GM12878 (cell line): Measurements from ENCODE around the gene USO1. TPM values are rescaled to one million over a fixed set of nuclear protein-coding genes. Genes with fewer than 3 reads are reported as not detected.
A peak's percentile ranks its signal among the peaks of the same experiment; 100 is the strongest.

Experiments used
- BCL3 ChIP-seq: IDR thresholded peaks from 2 replicates; pipeline ENCODE4 v1.6.1; 2011; ENCODE audit warnings: borderline replicate concordance, low read depth, mild to moderate bottlenecking, moderate library complexity, low read length; ENCODE audit not compliant: insufficient read depth, poor library complexity, severe bottlenecking
- BHLHE40 ChIP-seq, 2 experiments: fragments of 450-650 bp in 1 of 2; IDR thresholded peaks; 2 replicates each; pipeline ENCODE4 v1.6.1; 2011 to 2017; ENCODE audit warnings: low read depth in 2 of 2, borderline replicate concordance in 1 of 2, improper control_type of control experiment in 1 of 2, low read length in 1 of 2, mild to moderate bottlenecking in 1 of 2
- CREB1 ChIP-seq: IDR thresholded peaks from 2 replicates; pipeline ENCODE4 v1.6.1; 2012; ENCODE audit warnings: low read depth, mild to moderate bottlenecking, inconsistent platforms
- E2F8 ChIP-seq: fragments of 450-650 bp; IDR thresholded peaks from 2 replicates; pipeline ENCODE4 v1.6.1; 2018; ENCODE audit warnings: mild to moderate bottlenecking, low read depth, moderate library complexity; ENCODE audit not compliant: partially characterized antibody
- EP300 ChIP-seq, 2 experiments: fragments of 150-350 bp in 1 of 2; IDR thresholded peaks; 2 replicates each; pipeline ENCODE4 v1.6.1; 2011 to 2012; ENCODE audit warnings: low read depth in 2 of 2, low read length in 2 of 2, borderline replicate concordance in 1 of 2, improper control_type of control experiment in 1 of 2, inconsistent platforms in 1 of 2; ENCODE audit not compliant: control insufficient read depth in 1 of 2
- ESRRA ChIP-seq: IDR thresholded peaks from 2 replicates; pipeline ENCODE4 v1.6.1; 2012; ENCODE audit warnings: mild to moderate bottlenecking, low read length, improper control_type of control experiment
- MEF2A ChIP-seq: IDR thresholded peaks from 2 replicates; pipeline ENCODE4 v1.6.1; 2011; ENCODE audit warnings: low read depth, mild to moderate bottlenecking, low read length, moderate library complexity; ENCODE audit not compliant: insufficient read depth
- MYC ChIP-seq: IDR thresholded peaks from 2 replicates; pipeline ENCODE4 v1.6.1; 2011; ENCODE audit warnings: mild to moderate bottlenecking, low read length, moderate library complexity, inconsistent platforms; ENCODE audit not compliant: insufficient read depth, insufficient replicate concordance, insufficient read length, severe bottlenecking
- POLR2AphosphoS2 ChIP-seq: IDR thresholded peaks from 2 replicates; pipeline ENCODE4 v1.6.1; 2011; ENCODE audit warnings: low read depth, mild to moderate bottlenecking, low read length, improper control_type of control experiment, moderate library complexity
- POU2F2 ChIP-seq: IDR thresholded peaks from 3 replicates; pipeline ENCODE4 v1.6.1; 2011; ENCODE audit warnings: low read depth, mild to moderate bottlenecking, low read length, borderline replicate concordance
- RBBP5 ChIP-seq: fragments of 200-600 bp; sonication (generic); conservative IDR thresholded peaks from 2 replicates; pipeline ENCODE4 v1.6.1; 2016
- STAT3 ChIP-seq: IDR thresholded peaks from 2 replicates; pipeline ENCODE4 v1.6.1; 2011; ENCODE audit warnings: low read depth, low read length, improper control_type of control experiment
- TCF3 ChIP-seq: IDR thresholded peaks from 2 replicates; pipeline ENCODE4 v1.6.1; 2012; ENCODE audit warnings: low read depth, mild to moderate bottlenecking, low read length, borderline replicate concordance; ENCODE audit not compliant: insufficient read depth
- WRNIP1 ChIP-seq: IDR thresholded peaks from 2 replicates; pipeline ENCODE4 v1.6.1; 2011; ENCODE audit warnings: low read depth, low read length, improper control_type of control experiment, borderline replicate concordance
- ZBTB33 ChIP-seq: fragments of 450-650 bp; IDR thresholded peaks from 2 replicates; pipeline ENCODE4 v1.6.1; 2017; ENCODE audit warnings: mild to moderate bottlenecking
- polyA plus RNA-seq, 11 experiments: library from polyadenylated mRNA; depleted of rRNA in 4 of 11; unstranded in 6 of 11; stranded (reverse) in 5 of 11; fragments of >200 nt; fragmentation: Nextera tagmentation in 4 of 11; fragmentation: Illumina TruSeq in 1 of 11; extraction: Ambion mirVana in 4 of 11; extraction: Trizol in 1 of 11; gene quantifications; 1 replicate in 1 of 11; 2 replicates in 10 of 11; pipeline versions ENCODE4 v1.2.1 to v1.2.3, GENCODE V29; 2011 to 2016; ENCODE audit warnings: inconsistent platforms in 2 of 11, missing spikeins in 2 of 11, low read depth in 1 of 11
- total RNA-seq, 4 experiments: library from RNA; depleted of rRNA in 3 of 4; stranded (reverse); fragments of >200 nt in 3 of 4; fragmentation: Illumina TruSeq in 1 of 4; extraction: Trizol in 1 of 4; gene quantifications; 2 replicates each; pipeline versions ENCODE4 v1.2.1 to v1.2.3, GENCODE V29; 2013 to 2021
- TF ChIP-seq, protein P1 (sequence below), 3 experiments: IDR thresholded peaks in 2 of 3; conservative IDR thresholded peaks in 1 of 3; 2 replicates each; pipeline ENCODE4 v1.5.1; 2011; ENCODE audit warnings: low read depth in 3 of 3, low read length in 3 of 3, mild to moderate bottlenecking in 3 of 3, control low read depth in 2 of 3, moderate library complexity in 2 of 3, inconsistent platforms in 1 of 3, mixed read lengths in 1 of 3; ENCODE audit not compliant: control insufficient read depth in 2 of 3, insufficient read depth in 1 of 3; ENCODE audit errors: extremely low read depth in 1 of 3

Gene USO1
- total and polyA plus RNA-seq, 10 of the 15 experiments (the other 5 are each of a cell fraction or from before 2014, with no cell fraction given): 19.4 to 79.7 (median 59.6) TPM

DNA sequence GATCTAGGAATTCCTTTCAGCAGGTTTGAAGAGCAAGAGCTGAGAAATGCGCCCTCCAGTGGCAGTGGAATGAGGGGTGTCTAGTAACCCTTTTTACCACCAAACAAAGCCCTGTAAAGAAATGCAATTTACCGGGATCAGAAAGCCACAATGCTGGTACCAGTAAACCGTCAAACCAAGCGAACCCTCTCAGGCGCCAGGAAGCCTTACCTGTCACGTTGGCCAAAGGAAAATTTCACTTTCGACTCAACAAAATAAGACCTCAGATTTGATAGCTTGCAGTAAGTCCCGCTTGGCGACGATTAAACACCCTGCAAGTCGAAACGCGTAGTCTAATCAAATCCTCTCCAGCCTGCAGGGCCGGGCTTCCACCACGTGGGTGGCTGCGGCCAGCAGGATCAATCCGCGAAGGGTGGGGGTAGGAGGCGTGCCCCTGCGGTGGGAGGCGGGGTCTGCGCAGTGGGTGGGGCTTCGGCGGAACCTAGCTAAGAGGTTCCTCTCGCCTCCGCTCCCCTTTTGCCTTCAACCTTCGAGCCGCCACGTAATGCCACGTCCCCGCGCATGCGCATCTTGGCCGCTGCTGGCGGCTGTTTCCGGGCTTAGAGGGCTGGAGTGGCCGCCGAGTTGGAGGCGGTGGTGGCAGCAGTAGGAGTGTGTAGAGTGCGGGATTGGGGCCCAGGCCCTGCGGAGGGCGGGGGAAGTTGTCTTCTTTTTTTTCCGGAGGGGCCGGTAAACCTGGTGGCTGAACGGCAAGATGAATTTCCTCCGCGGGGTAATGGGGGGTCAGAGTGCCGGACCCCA is at the start of gene USO1 (continued):
- TF ChIP-seq, protein P1, sequence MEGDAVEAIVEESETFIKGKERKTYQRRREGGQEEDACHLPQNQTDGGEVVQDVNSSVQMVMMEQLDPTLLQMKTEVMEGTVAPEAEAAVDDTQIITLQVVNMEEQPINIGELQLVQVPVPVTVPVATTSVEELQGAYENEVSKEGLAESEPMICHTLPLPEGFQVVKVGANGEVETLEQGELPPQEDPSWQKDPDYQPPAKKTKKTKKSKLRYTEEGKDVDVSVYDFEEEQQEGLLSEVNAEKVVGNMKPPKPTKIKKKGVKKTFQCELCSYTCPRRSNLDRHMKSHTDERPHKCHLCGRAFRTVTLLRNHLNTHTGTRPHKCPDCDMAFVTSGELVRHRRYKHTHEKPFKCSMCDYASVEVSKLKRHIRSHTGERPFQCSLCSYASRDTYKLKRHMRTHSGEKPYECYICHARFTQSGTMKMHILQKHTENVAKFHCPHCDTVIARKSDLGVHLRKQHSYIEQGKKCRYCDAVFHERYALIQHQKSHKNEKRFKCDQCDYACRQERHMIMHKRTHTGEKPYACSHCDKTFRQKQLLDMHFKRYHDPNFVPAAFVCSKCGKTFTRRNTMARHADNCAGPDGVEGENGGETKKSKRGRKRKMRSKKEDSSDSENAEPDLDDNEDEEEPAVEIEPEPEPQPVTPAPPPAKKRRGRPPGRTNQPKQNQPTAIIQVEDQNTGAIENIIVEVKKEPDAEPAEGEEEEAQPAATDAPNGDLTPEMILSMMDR (IDR thresholded peaks at IDR 0.05 in 2 of 3, conservative IDR thresholded peaks at IDR 0.05 in 1 of 3; ENCODE audit: control insufficient read depth in 2 of 3, extremely low read depth in 1 of 3, insufficient read depth in 1 of 3, low read depth in 3 of 3, low read length in 3 of 3): peak; percentile 69 to 88 (median 69)
- no peak for TF ChIP-seq WRNIP1
- TF ChIP-seq CREB1: peak; percentile 87
- TF ChIP-seq EP300 (IDR thresholded peaks at IDR 0.05; ENCODE audit: borderline replicate concordance in 1 of 2, control insufficient read depth in 1 of 2, low read depth in 2 of 2, low read length in 2 of 2): no peak
- peak; percentile 26 to 66; a peak in 3 of 4 replicates for TF ChIP-seq BHLHE40 (IDR thresholded peaks at IDR 0.05; ENCODE audit: borderline replicate concordance in 1 of 2, low read depth in 2 of 2, low read length in 1 of 2)
- peak; percentile 78; the same call in 2 of the 3 replicates for TF ChIP-seq POU2F2
- TF ChIP-seq ESRRA: no peak
- no peak for TF ChIP-seq RBBP5
- TF ChIP-seq MEF2A: 0 out of 2 replicates have a peak, but pooled peaks have one; percentile 32
- TF ChIP-seq STAT3: no peak
- TF ChIP-seq TCF3: 0 out of 2 replicates have a peak, but pooled peaks have one; percentile 37
- TF ChIP-seq MYC: peak; percentile 89
- no peak for TF ChIP-seq ZBTB33
- no peak for TF ChIP-seq BCL3
- TF ChIP-seq POLR2AphosphoS2: peak; percentile 94
- no peak for TF ChIP-seq E2F8
